GM21717 (cell line): ENCODE data around the gene NCOA4.
"Not testable (repeated sequence)": the region's sequence is repeated elsewhere in the genome, so short reads cannot be mapped to it uniquely, and the experiment has no call there.

ENCODE experiments used
- ATAC-seq: cut with Tn5 transposase; IDR thresholded peaks from one replicate; pipeline ENCODE4 v1.9.1; 2021; ENCODE audit warnings: mild to moderate bottlenecking, moderate library complexity; ENCODE audit not compliant: unreplicated experiment

Gene NCOA4

GRCh38 chr10:45997994-45998763 lies 32.2 kb downstream of the NCOA4 start:
- no peak for ATAC-seq

DNA sequence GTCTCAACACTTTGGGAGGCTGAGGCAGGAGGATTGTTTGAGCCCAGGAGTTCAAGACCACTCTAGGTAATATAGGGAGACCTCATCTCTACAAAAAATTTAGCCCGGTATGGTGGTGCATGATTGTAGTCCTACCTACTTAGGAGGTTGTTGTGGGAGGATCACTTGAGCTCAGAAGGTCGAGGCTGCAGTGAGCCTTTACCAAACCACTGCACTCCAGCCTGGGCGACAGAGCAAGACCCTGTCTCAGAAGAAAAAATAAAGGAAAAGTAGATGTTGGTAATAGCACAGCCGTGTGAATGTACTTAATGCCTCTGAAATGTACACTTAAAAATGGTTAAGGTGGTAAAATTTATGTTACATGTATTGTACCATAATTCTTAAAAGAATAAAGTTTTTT lies 32.9 kb downstream of the NCOA4 start:
- ATAC-seq: no peak

DNA sequence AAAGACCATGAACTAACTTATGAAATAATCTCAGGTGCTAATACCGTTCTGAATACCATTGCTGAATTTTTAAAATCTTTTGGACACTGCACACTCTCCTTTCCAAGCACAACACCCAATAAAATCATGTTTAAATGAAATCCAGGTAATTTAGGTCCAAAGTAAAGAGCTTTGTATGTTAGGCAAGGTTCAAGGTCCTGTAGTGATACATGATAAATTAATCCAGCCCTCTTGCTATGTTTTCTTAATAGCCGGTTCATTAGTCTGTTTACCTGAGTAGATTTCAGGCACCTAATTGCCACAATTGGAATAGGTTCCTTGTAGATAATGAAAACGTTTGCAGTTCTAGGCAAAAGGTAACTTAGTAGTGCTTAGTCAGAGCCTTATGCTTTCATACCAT lies 44.8 kb downstream of the NCOA4 start:
- ATAC-seq: not testable (repeated sequence)

DNA sequence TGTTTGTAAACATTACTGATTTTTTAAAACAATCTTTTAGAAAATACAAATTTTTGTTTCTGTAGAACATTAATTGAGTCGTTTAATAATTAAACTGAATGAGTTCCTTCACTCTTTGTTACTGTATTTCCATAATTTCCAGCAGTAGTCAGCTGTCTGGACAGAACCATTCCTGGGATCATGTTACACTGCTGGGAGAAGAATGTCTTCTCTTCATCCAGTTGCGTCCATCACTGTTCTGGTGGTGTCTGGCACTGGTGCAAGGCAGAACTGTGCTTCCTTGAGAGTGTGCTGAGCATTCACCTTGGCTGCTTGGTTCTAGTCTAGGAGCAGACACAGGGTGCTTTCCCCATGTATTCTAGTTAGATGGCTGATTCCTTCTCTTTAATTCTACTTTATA lies 46.0 kb downstream of the NCOA4 start:
- not testable (repeated sequence) for ATAC-seq

- ATAC-seq: not testable (repeated sequence)
These were observed 46.8 kb downstream of the NCOA4 start for GRCh38 chr10:45983538-45984186.

DNA sequence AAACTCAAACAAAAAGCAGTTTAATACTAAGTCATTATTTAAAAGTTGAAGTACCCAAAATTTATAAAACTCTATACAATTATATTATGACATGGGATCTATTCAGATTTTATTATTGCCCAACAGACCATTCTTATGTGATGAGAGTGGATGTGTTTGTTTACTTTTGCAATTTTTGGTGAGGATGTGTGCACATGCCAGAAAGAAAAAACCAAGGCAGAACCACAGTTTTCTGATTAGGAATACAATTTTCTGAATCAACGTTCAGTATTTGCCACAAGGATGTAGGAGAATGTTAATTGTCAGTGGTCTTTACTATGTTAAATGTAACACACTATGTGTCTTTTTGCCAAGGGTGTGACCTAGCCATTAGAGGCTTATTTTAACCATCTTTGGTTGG lies 49.1 kb downstream of the NCOA4 start:
- ATAC-seq: not testable (repeated sequence)

GRCh38 chr10:45978554-45978953 lies 51.9 kb downstream of the NCOA4 start:
- peak; percentile 77 for ATAC-seq

DNA sequence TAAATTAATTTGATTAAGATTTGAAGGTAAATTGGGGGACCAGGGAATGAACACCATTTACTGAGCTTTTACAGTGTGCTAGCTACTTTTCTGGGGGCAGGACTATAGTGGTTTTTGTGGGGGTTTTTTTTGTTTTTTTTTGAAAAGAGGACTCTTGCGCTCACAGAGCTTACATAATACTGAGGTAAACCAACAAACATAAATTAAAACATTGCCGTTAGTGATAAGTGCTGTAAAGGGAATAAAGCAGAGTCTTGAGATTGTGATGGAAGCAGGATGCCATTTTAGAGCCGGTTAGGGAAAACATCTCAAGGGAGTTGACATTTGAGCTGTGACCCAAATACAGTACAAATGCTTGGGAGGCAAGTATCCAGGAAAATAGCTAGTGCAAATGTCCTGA lies 56.4 kb downstream of the NCOA4 start:
- ATAC-seq: not testable (repeated sequence)

- ATAC-seq: peak; percentile 6
These were observed 57.6 kb downstream of the NCOA4 start for GRCh38 chr10:45972813-45973169.

DNA sequence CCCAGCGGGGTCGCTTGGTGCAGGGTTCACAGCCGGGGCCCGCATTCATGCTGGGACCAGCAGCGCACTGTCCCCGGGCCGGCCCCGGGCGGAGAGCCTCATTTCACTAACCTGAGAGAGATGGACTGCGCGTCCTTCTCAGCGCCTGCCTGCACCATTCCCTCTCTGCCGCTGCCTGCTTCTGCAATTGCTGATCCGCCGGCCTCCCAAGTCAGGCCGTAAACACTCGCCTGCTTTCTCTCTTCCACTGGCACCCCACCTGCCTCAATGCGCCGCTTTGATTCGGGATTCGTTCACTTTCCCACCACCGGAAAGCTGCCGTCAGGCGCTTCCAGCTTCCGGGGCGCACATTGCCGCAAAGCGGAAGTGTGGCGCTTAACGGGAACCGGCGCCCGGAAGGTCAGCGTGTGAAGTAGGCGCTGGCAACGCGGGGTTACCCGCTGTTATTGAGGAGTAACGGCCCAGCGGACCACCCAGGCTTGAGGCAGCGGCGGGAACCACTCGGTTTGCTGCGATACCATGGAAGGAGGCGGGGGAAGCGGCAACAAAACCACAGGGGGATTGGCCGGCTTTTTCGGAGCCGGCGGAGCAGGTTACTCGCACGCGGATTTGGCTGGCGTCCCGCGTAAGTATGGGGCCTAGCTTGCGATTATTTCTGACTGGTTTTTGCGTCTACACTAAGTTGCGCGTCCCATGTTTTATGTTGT lies 58.2 kb downstream of the NCOA4 start, which contains the start of gene TIMM23:
TIMM23 (plus strand) TSS at position 384 of the 707 bp plus-strand sequence; CDS start at position 520, 136 bp downstream.
- peak; percentile 66 for ATAC-seq

GRCh38 chr10:45971742-45972105 lies 58.7 kb downstream of the NCOA4 start:
- peak; percentile 29 for ATAC-seq

GRCh38 chr10:45971019-45971418 lies 59.4 kb downstream of the NCOA4 start:
- ATAC-seq: not testable (repeated sequence)

GRCh38 chr10:45962686-45963452 lies 67.6 kb downstream of the NCOA4 start:
- not testable (repeated sequence) for ATAC-seq

- ATAC-seq: not testable (repeated sequence)
These were observed 72.5 kb downstream of the NCOA4 start for GRCh38 chr10:45957928-45958327.

DNA sequence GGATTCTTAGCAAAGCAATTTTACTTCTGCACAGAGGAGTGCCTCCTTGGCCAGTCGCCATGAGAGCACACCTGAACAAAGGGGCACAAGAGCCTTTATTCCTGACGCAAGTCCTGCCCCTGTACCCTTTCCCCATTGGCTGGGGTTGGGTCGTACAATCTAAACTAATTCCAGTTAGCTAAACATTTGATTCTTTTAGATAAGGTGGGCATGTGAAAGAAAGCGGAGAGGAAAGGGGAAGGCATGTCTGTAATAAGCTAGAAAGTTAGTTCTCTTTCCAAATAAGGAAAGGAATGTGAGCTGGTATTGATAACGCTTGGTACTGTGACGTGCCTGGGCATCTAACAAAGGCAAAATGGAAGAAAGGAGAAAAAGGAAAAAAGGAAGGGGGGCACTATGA lies 73.8 kb downstream of the NCOA4 start:
- ATAC-seq: not testable (repeated sequence)
